Measurements from ENCODE around the gene NLGN2. TPM values are rescaled to one million over a fixed set of nuclear protein-coding genes. Genes with fewer than 3 reads are reported as not detected.

NLGN2 gene
- total RNA-seq, 1 donor from 2014 or later = 97.5 TPM

GRCh38 chr17:7429722-7430121, 22.1 kb downstream of the NLGN2 start:
- H3K27me3 Mint-ChIP-seq (ENCODE audit: low read depth) = no peaks in the 10 kb centered on the region
- no peak overlapping the region for H3K27ac Mint-ChIP-seq
- no peak for DNase-seq (ENCODE audit: low spot score in 2 of 2, unreplicated experiment in 2 of 2)
- no peaks in the 10 kb centered on the region for H3K9me3 Mint-ChIP-seq
- no peaks in the 10 kb centered on the region for H3K36me3 Mint-ChIP-seq
- no peak for TF ChIP-seq CTCF (IDR thresholded peaks at IDR 0.05; ENCODE audit: unreplicated experiment)
- no peaks in the 10 kb centered on the region for H3K4me1 Mint-ChIP-seq
- no peak overlapping the region for H3K4me3 Mint-ChIP-seq

- Mint-ChIP-seq H3K4me1 (peaks cover 3% of the 10 kb centered on the region), H3K27ac (no peak overlapping the region), H3K4me3 (no peak overlapping the region), H3K27me3 (ENCODE audit: low read depth) (peaks cover 11% of the 10 kb centered on the region), H3K9me3 (no peaks in the 10 kb centered on the region), H3K36me3 (no peaks in the 10 kb centered on the region)
- no peak for DNase-seq (ENCODE audit: low spot score in 2 of 2, unreplicated experiment in 2 of 2)
- no peak for TF ChIP-seq CTCF (IDR thresholded peaks at IDR 0.05; ENCODE audit: unreplicated experiment)
Observed at GRCh38 chr17:7431231-7431630, 23.6 kb downstream of the NLGN2 start.

- Mint-ChIP-seq H3K27me3 (ENCODE audit: low read depth) (peaks cover 19% of the 10 kb centered on the region), H3K4me3 (no peak overlapping the region), H3K9me3 (no peaks in the 10 kb centered on the region), H3K36me3 (no peaks in the 10 kb centered on the region), H3K27ac (no peak overlapping the region), H3K4me1 (peaks cover 8% of the 10 kb centered on the region)
- no peak for DNase-seq (ENCODE audit: low spot score in 2 of 2, unreplicated experiment in 2 of 2)
- TF ChIP-seq CTCF (IDR thresholded peaks at IDR 0.05; ENCODE audit: unreplicated experiment) = no peak
Observed at GRCh38 chr17:7432296-7432695, 24.7 kb downstream of the NLGN2 start.

- Mint-ChIP-seq H3K27me3 (ENCODE audit: low read depth) (peaks cover 38% of the 10 kb centered on the region), H3K4me1 (peaks cover 34% of the 10 kb centered on the region), H3K4me3 (peak overlapping the region; percentile 83), H3K9me3 (no peaks in the 10 kb centered on the region), H3K36me3 (no peaks in the 10 kb centered on the region), H3K27ac (peak overlapping the region; percentile 97)
- peak in 1 of 2 experiments; percentile 58 for DNase-seq (ENCODE audit: low spot score in 2 of 2, unreplicated experiment in 2 of 2)
- TF ChIP-seq CTCF (IDR thresholded peaks at IDR 0.05; ENCODE audit: unreplicated experiment) = peak; percentile 41
Observed at GRCh38 chr17:7435676-7436555, 28.3 kb downstream of the NLGN2 start.

GRCh38 chr17:7436556-7437368, 29.1 kb downstream of the NLGN2 start:
- Mint-ChIP-seq H3K36me3 (no peaks in the 10 kb centered on the region), H3K4me1 (peaks cover 42% of the 10 kb centered on the region), H3K27me3 (ENCODE audit: low read depth) (peaks cover 38% of the 10 kb centered on the region), H3K4me3 (peak overlapping the region; percentile 83), H3K9me3 (no peaks in the 10 kb centered on the region), H3K27ac (peak overlapping the region; percentile 97)
- peak; percentile 39 for TF ChIP-seq CTCF (IDR thresholded peaks at IDR 0.05; ENCODE audit: unreplicated experiment)
- DNase-seq (ENCODE audit: low spot score in 2 of 2, unreplicated experiment in 2 of 2) = peak; percentile 75 to 88
